ENCODE measurements around the gene IRAK1.

Gene IRAK1

GRCh38 chrX:153970357-153971123 lies 49.2 kb downstream of the IRAK1 start:
- DNase-seq (ENCODE audit: low read depth) = no peak

- DNase-seq (ENCODE audit: low read depth) = no peak
These were observed 49.8 kb downstream of the IRAK1 start for GRCh38 chrX:153969904-153970356.

DNA sequence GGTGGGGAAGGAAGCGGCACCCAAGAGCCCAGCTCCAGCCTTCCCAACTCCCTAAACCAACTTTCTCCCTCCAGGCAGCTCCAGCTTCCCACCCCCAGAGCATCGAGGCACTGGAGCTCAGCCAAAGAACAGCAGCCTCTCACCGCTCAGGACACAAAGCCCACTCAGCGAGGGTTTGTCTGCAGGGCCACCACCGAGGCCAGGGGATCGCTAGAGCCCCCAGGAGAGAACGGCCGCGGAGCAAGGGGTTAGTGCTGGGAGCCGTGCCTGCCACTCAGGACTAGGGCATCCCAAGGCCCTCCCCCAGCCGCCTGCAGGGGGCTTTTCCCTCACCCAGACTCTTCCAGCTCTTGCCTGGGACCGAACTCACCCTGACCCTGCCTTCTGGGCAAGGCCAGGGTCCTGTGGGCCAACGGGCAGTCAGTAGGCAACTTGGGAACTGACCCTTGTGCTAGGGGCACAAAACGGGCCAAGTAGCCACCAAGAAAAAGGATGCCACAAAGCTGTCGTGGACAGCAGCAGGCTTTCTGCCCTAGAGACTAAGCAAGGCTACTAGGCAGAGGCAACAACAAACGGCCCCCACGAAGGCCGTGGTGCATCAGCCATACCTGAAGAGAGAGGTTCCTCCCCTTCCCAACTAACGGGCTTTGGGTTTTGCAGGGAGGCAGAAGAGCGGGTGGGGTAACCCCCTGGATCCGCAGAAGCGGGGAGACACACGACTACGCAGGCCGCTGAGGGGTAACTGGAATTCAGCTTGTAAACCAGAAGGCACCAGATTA lies 50.4 kb downstream of the IRAK1 start:
- no peak for DNase-seq (ENCODE audit: low read depth)

DNA sequence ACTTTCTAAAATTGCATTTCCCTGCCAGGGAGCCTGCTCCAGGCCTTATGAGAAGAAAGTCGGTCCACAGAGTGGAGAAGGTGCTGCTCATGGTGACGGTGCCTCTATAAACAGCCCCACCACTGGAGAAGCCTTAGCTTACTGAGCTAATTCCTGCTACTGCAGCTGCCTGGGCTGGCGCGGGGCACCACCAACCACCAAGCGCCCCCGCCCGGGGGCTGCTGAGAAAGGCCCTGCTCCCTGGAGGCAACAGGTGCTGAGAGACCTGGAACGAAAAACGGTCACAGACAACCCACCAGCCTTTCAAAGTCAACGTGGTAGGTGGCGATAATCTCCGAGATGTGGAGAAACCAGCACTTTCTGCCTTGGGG lies 51.0 kb downstream of the IRAK1 start:
- no peak for DNase-seq (ENCODE audit: low read depth)

GRCh38 chrX:153968255-153968654 lies 51.4 kb downstream of the IRAK1 start:
- DNase-seq (ENCODE audit: low read depth) = no peak

GRCh38 chrX:153967536-153968224 lies 52.0 kb downstream of the IRAK1 start:
- no peak for DNase-seq (ENCODE audit: low read depth)

DNA sequence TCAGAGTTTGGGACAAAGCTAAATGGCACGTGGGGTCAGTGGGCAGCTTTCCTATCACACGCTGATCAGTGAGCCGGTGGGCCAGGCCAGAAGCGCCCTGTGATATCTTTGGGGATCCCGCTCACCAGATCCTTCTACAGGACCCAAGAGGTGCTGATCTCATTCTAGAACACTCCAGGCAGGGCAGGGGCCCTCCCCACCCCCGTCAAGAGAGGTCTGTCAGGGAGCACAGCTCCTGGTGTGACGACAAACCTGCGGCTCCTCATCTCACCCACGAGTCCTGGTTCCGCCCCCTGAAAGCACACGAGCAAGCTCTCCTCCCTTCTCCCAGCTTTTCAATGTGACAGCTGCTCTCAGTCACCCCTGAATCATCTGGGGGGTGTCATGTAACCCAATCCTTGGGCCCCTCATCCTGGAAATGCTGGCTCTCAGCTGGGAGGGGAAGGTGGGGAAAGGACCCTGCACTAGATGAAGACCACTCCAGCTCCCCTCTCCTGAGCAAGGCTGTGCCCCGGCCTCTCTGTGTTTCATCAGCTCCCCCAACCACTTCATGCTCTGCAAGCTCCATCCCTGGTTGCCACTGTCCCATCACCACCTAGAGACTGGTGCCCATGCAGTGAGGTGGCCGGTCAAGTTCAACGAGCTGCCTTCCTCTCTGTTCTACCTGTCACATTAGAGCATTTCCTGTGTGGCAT lies 52.7 kb downstream of the IRAK1 start:
- DNase-seq (ENCODE audit: low read depth) = no peak

- no peak for DNase-seq (ENCODE audit: low read depth)
These were observed 53.4 kb downstream of the IRAK1 start for GRCh38 chrX:153966283-153966688.

GRCh38 chrX:153965406-153965805 lies 54.3 kb downstream of the IRAK1 start:
- DNase-seq (ENCODE audit: low read depth) = no peak

DNA sequence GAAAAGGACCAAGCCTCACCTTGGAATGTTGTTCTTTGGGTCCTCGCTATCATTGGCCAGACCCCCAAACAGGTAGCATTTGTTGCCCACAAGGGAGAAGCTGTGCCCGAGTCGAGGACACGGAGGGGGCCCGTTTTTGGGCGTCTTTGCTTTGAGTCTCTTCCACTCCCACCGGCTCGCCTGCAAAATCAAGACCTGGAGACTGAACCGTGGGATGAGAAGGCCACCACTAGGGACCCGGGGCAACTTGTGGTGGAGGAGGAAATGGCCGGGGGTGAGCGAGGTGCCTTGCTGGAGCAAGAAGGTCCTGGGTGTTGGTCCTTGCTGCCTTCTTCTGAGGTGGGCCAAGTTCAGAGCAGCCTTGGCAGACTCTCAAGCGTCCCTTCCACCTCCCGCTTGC lies 55.6 kb downstream of the IRAK1 start:
- DNase-seq (ENCODE audit: low read depth) = no peak

GRCh38 chrX:153963546-153963945 lies 56.2 kb downstream of the IRAK1 start:
- no peak for DNase-seq (ENCODE audit: low read depth)

DNA sequence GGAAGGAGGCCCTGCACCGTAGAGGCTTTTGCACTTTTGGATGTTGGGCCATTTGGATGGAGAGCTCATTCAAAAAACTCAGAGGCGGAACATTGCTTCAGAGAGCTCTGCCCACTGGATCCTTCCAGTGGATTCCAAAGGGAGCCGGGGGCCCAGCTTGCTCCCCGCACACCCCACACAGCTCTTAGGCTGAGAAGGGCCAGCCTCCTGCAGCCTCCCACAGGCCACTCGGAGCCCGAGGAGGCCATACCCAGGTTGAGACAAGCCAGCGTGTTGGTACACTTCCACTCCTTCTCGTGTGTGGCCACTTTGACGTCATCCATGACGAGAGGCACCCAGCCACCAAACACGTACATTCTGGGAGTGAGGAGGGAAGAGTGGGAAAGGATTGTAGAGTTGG lies 58.4 kb downstream of the IRAK1 start:
- DNase-seq (ENCODE audit: low read depth) = no peak

DNA sequence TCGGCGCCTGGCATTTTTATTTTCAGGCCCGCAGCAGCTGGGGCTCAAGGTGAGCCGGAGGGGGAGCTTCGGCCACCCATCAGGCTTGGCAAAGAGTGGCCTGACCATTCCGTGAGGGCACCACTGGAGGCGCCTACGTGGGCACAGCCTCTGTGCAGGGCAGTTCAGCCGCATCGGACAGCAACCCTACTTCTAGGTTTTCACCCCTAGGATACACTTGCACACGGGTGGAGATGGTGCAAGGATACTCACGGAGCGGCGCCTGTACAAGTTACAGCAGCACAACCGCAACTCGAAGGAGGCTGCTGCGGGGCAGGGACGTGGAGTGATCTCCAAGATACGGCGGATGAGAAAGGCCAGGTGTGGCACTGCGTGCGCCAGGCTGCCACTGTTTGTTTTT lies 58.9 kb downstream of the IRAK1 start:
- no peak for DNase-seq (ENCODE audit: low read depth)

Measured in activated T-helper 9 cell treated with anti-CD3 and anti-CD28 coated beads, Interleukin-2, amount 50 U/mL, for 16 hours (primary cell).